GM21423 (cell line): ENCODE results near the gene CTSA.

Experiments
- ATAC-seq: cut with Tn5 transposase; IDR thresholded peaks from one replicate; pipeline ENCODE4 v1.9.1; 2021; ENCODE audit warnings: mild to moderate bottlenecking, moderate library complexity; ENCODE audit not compliant: unreplicated experiment

Gene CTSA

DNA sequence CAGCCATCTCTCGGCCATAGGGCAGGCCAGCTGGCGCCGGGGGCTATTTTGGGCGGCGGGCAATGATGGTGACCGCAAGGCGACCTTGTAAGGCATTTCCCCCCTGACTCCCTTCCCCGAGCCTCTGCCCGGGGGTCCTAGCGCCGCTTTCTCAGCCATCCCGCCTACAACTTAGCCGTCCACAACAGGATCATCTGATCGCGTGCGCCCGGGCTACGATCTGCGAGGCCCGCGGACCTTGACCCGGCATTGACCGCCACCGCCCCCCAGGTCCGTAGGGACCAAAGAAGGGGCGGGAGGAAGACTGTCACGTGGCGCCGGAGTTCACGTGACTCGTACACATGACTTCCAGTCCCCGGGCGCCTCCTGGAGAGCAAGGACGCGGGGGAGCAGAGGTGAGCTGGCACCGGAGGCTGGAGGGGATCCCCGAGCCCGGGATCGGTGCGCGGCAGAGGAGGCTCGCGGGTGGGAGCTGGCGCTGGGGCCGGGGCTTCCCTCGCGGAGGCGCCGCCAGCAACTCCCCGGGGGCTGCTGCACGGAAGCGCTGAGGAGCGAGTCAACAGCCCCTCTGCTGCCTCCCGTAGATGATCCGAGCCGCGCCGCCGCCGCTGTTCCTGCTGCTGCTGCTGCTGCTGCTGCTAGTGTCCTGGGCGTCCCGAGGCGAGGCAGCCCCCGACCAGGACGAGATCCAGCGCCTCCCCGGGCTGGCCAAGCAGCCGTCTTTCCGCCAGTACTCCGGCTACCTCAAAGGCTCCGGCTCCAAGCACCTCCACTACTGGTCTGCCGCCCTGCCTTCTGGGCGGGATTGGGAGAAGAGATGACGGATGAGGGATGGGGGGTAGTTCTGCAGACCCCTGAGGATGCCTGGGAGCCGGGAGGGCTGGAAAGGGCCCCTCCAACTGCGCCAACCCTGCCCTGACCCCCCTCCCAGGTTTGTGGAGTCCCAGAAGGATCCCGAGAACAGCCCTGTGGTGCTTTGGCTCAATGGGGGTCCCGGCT is at the start of gene CTSA, which contains the start of gene NEURL2:
Gene CTSA (plus strand): TSS at position 351 of the 999 bp plus-strand sequence. CDS start 234 bp downstream, at position 585.
Gene NEURL2 (minus strand): TSS at position 224 of the 999 bp plus-strand sequence. CDS start 217 bp downstream, at position 7.
- peak; percentile 74 for ATAC-seq

DNA sequence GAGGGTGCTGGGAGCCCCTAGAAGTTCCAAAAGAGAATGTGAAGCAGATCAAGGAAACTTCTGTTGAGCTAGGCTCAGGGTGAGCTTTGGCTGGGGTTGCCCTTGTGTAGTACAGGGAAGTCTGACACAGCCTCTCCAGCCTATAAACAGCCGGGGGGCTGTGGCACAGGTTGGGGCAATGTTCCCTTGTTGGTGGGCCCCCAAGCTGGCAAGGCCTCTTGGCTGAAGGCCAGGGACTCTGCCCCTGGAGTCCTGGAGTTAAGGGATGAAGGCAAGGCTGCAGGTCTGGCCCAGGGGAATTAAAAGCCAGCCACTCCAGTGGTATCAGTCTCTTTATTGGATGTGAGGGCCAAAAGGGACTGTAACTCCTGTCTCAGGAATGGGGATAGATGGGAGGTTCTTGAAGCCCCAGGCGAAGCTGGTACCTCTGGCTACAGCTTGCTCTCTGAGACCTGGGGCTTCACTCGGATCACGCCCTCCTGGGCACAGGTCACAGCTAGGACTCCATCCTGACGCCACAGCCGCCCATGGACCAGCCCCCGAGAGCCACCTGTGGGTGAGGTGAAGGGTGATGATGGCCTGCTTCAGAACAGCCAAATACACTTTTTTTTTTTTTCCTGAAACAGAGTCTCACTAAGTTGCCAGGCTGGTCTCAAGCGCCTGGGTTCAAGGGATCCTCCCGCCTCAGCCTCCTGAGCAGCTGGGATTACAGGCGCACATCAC is 49.6 kb upstream of the CTSA start:
- no peak for ATAC-seq

DNA sequence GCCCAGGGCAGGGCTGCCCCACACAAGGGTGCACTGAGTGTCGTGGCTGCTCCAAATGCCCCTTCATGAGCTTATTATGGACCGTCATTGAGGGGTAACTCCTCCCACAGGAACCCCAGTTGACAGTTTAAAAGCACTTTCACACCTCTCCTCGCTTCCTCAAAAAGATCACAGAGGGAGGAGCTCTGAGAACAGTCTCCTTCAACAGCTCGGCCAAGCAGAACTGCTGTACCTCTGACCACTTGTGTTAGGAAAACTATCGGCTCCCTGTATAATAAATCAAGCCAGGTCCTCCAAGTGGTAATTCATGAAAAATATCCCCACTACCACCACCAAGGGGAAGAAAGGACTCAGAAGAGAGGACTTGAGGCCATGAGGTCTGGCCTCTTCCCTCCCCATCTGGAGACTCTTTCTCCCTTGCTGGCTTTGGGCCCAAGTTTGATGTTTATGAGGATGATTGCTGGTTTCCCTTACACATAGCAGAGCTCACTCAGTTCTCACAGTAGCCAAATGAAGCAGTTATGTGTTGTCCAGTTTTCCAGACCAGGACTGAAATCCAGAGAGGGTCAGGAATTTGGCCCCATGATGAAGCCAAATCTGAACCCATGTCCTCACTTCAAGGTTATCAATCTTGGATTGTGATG is 48.8 kb upstream of the CTSA start:
- peak; percentile 55 for ATAC-seq

DNA sequence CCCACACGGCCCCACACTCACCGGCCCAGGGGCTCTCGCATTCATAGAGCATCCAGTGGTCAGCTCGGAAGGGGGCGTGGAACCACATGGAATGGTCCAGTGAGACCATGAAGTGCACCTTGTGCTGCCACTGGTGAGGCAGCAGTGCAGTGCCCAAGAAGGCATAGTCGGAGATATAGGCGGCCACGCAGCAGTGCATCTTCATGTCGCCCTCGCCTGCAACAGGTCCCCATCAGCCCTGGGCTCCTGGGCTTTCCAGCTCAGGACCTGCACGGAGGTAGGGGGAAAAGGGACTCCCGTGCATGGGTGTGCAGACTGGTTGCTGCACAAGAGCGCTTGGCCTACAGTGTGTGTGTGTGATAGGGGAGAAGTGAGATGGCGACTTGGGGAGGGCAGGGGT is 47.6 kb upstream of the CTSA start:
- ATAC-seq: no peak

DNA sequence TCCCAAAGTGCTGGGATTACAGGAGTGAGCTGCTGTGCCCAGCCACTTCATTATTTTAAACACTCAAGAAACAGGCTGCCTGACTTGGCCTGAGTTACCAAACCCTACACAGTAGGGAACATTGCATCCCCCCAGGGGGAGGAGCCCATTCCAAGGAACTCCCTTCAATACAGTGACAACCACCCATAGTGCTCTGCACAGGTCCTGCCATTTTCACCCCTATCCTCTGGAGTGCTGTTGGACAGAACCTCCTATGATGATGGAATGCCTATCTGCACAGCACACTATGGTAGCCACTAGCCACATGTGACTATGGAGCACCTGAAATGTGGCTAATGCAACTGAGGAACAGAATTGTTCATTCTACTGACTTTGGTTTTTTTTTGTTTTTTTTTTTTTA is 45.7 kb upstream of the CTSA start:
- ATAC-seq: no peak

DNA sequence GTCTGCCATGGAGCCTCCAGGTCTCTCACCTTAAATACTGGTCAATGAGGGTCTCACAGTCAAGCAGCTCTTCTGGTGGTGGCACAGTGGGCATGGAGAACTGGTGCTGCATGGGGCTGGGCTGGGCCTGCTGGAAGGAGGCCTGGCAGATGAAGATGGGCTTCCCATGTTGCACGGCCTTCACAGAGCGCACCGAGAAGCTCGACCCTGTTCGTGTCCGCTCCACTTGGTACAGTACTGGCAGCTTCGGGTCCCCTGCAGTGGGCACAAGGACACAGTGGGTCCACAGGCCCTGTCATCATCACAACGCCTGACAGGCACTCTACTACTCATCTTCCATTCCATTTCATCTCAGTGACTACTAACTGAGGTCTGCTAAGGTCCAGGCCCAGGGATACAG is 42.7 kb upstream of the CTSA start:
- no peak for ATAC-seq

DNA sequence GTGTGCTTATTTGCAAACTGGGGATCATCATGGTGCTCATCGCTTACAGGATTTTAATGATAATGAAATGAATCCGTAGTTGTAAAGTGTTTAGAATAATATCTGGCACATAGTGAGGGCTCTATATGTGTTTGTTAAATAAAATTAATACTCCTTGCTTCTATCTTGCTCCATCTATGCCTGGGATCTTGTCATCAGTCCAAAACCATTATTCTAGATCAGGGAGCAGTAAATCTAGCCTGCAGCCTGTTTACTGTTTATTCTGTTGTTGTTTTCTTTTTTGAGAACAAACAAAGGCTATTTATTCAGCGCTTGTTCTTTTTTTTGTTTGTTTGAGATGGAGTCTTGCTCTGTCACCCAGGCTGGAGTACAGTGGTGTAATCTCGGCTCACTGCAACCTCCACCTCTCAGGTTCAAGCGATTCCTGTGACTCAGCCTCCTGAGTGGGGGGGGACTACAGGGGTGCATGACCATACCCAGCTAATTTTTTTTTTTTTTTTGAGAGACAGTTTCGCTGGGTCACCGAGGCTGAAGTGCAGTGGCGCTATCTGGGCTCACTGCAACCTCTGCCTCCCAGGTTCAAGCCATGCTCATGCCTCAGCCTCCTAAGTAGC is 42.1 kb upstream of the CTSA start:
- no peak for ATAC-seq

DNA sequence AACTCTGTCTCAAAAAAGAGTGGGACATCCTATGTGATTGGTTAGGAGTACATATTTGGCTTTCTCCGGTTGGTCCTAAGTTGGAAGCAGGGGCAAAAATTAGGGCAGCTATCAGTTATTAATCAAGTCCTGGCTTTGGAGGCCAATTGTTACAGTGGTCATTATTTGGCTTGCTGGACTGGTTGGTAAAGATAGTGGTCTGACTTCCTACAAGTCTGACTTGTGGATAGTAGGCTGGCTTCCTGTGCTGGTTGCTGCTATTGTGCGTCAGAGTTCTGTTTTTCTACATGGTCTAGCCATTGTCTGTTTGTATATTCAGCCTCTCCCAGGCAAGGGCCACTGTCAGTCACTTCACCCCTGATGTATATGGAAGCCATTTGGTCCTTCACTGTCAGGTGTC is 40.9 kb upstream of the CTSA start:
- no peak for ATAC-seq

DNA sequence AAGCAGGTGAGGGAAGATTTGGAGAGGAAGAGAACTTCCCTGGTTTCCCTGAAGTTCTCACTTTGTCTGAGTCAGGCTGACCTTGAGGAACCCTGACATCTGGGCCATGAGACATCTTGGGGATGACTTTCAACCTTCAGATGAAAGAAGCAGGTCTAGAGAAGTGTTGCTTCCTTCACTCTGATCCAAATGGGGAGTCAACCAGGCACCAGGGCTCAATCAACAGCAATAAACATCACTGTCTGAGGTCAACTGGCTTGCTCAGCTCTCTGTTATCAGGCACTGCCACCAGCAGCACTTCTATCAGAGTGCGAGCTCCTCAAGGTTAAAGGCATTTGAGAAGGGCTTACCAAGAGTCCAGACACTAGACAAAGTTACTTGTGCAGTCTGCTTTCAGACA is 40.2 kb upstream of the CTSA start:
- ATAC-seq: no peak

DNA sequence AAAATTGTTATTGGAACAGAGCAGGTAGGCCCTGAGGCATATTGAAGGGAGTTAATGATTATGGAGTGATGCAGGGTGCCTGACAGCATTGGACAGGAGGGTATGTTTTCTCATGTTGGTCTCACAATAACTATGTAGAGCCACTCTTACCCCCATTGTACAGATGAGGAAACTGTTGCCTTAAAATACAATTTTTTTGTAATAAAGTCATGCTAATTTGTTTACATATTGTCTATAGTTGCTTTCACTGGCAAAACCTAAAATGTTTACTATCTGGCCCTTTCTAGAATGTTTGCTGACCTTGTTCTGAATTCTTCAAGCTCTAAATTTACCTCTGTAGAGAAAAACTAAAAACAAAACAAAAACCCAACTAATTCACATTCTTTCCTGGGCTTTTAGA is 39.6 kb upstream of the CTSA start:
- no peak for ATAC-seq

DNA sequence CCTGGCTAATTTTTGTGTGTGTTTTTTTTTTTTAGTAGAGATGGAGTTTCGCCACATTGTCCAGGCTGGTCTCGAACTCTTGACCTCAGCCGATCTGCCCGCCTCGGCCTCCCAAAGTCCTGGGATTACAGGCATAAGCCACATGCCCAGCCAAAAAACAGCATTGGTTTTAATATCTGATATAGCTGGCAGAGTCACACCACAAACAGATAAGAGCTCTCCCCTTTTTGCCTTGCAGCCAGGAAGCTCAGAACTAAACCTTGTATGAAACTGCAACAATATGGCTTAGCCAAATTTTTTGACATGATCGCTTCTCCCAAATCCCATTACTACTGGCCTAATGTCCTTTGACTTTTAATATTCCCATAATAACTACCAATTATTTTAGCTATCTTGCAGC is 38.8 kb upstream of the CTSA start:
- ATAC-seq: no peak

DNA sequence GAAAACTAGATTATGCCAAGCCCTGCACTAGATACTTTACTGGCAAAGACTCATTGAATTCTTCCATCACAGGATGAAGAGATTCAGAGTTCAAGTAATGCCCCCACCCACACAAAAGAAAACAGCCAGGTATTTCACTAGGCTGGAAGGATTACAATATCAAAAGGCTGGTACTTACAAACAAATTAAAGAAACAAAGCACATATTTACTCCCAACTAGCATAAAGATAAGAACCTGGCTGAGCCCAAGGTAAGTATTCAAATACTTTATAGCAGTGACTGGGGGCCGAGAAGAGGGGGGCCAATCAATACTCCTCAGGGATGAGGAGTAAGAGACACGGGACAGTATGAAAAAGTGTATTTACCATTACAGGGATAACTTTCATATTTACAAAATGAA is 37.7 kb upstream of the CTSA start:
- no peak for ATAC-seq

DNA sequence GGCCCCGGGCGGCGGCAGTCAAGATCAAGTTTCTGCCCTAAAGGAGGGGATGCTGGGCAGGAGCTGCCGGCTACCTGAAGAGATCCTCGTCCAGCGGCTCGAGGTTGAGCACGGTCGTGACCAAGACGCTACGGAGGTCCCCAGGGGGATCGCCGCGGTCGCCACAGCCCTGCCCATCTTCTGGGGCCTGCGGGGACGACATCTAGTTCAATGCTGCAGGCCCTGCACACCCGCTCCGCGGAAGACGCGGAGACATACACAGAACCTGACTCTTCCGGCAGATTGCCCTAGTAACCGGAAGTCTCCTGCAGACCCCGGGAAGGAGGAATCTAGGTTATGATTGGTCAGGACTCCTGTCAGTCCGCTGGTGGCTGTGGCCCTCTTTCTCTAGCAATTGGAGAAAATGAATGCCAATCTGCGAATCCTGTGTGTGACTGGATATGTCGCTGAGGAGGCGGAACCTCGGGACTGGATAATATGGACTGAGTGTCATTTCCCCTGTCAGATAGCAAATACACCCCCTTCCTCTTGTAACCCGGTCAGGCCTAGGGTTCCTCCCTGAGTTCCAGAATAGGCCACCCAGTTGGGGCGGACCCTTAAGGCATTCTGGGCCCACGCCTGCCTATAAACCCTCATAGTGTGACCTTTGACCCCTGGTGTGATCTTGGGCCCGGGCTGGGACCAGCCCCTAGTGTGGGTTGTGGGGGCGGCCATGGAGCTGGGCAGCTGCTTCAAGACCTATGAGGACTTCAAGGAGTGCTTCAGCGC is 33.8 kb upstream of the CTSA start, which contains the start of the genes ACOT8 and ZSWIM3:
Gene ACOT8 (minus strand): TSS at position 279 of the 768 bp plus-strand sequence. CDS start 77 bp downstream, at position 202.
Gene ZSWIM3 (plus strand): TSS at position 501 of the 768 bp plus-strand sequence. CDS start 212 bp downstream, at position 713.
- ATAC-seq: peak; percentile 96

DNA sequence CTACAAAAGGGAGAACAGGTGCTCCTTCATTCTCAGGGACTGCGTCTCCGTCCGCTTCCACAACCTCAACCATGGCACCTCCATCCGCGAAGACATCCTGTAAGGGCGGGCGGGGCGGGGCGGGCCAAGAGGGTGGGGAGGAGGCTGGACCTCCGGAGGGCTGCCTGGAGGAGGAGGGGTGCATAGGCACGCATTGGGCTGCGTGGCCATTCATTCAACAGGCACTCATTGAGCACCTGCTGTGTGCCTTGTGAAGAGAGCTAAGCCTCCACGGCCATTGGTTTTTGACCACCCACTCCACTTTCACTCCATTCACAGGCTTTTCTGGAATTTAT is 33.3 kb upstream of the CTSA start:
- ATAC-seq: peak; percentile 16

DNA sequence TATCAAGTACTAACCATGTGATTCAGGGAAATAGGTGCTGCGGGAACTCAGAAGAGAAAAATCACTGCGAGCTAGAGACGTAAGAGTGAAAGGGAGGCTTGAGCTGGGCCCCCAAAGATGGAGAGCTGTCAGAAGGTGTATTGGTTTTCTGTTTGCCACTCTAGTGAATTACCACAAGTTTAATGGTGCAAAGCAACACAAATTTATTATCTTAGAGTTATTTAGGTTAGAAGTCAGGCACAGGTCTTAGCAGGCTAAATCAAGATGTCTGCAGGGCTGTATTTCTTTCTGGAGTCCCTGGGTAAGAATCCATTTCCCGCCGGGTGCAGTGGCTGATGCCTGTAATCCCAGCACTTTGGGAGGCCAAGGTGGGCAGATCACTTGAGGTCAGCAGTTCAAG is 31.2 kb upstream of the CTSA start:
- no peak for ATAC-seq

DNA sequence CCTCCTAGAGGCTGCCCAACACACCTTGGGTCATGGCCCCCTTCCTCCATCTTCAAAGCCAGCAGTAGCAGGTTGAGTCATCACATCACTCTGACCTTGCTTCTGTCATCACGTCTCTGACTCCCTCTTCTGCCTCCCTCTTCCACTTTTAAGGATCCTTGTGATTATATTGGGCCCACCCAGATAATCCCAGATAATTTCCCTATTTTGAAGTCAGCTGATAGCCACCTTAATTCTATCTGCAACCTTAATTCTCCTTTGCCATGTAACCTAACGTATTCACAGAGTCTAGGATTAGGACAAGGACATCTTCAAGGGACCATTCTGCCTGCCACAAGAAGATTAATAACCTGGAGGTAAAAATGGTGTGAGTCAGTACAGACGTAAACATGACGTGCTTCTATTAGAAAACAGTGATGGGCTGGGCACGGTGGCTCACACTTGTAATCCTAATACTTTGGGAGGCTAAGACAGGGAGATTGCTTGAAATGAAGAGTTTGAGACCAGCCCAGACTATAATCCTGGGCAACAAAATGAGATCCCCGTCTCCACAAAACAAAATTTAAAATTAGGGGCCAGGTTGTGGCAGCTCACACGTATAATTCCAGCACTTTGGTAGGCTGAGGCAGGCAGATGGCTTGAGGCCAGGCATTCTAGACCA is 30.4 kb upstream of the CTSA start:
- ATAC-seq: no peak

DNA sequence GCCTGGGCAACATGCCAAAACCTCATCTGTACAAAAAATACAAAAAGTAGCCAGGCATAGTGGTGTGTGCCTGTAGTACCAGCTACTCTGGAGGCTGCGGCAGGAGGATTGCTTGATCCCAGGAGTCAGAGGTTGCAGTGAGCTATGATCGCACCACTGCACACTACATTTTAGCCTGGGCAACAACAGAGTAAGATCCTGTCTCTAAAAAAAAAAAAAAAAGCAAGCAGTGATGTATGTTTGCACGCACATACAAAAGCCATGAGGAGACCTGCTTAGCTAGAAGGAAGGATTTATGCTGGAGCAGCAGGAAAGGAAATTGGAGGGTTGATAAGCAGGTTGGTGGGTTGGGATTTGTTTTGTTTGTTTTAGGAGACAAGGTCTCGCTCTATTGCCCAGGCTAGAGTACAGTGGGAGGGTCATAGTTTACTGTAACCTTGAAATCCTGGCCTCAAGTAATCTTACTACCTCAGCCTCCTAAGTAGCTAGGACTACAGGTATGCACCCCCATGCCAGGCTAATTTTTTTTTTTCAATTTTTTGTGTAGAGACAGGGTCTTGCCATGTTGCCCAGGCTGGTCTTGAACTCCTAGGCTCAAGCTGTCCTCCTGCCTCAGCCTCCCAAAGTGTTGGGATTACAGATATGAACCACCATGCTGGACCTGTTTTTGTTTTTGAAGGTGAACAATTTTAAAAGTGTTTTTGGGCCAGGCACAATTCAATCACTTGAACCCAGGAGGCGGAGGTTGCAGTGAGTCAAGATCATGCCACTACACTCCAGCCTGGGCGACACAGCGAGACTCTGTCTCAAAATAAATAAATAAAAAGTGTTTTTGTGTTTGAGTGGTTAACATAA is 29.7 kb upstream of the CTSA start:
- ATAC-seq: no peak
